NCI-H1436 treated with DMSO at 0.1 percent for 48 hours (cell line): ENCODE measurements around the gene DGKB.
"Not testable (repeated sequence)": the region's sequence is repeated elsewhere in the genome, so short reads cannot be mapped to it uniquely, and the experiment has no call there.

ENCODE experiments used
- DNase-seq: peaks from one replicate; lab custom pipeline; 2025; lab: John Stamatoyannopoulos, UW

Gene DGKB

GRCh38 chr7:14583518-14583917 is 319.0 kb downstream of the DGKB start:
- DNase-seq: no peak

- no peak for DNase-seq
Measured at GRCh38 chr7:14582010-14582409, 320.5 kb downstream of the DGKB start.

- DNase-seq: no peak
Measured at GRCh38 chr7:14579971-14580370, 322.6 kb downstream of the DGKB start.

DNA sequence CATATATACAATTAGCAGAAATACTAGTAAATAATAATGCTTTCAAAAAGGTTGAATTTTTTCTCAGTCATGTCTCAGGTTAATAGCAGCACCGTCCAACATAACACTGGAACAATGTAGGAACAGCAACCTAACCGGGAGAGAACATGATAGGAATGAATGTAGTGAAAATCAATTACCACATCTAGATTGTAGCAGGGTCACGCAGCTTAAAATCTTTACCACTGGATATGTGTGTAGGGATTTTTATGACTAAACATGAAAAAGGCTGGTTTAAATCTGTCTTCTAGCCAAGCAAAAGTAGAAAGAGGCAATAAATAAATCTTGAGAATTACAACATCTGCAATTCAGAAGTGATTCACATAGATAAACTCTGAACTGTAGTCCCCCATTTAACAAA is 326.0 kb downstream of the DGKB start:
- DNase-seq: no peak

- no peak for DNase-seq
Measured at GRCh38 chr7:14570750-14571607, 331.6 kb downstream of the DGKB start.

- DNase-seq: no peak
Measured at GRCh38 chr7:14552060-14552459, 350.5 kb downstream of the DGKB start.

DNA sequence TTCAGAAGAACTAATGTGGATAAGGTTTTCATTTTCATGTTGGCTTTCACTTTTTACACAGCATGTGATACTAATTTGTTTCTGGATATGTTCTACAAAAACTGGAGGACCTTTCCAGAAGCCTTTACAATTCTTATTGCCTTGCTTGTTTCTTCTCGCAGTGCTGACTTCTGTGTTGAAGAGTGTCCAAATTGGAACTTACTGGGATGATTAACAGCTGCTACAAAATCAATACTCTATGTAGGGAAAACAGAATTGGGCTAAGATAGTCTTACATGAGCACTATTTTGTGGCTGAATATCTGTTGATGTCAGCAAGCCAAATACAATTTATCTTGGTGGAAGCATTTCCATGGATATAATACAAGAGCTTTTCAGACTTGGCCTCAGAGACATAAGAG is 351.2 kb downstream of the DGKB start:
- no peak for DNase-seq

DNA sequence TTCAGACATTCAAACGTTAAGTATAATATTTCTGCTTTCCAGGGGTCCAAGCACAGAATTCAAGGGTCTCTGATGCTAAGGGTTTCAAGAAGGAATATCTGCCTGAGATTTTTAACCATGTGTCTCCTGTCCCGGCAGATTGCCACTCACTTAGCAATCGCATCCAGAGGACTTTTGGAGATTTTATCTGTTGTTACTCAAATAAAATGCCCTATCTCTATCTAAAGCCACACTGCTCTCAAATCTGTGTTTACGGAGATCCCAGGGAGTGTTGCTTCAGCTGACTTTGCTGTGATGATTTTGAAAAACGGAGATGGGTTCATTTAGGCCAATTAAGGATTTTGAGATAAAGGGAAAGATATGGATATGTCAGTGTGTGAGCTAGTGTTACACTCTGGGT is 359.9 kb downstream of the DGKB start:
- no peak for DNase-seq

DNA sequence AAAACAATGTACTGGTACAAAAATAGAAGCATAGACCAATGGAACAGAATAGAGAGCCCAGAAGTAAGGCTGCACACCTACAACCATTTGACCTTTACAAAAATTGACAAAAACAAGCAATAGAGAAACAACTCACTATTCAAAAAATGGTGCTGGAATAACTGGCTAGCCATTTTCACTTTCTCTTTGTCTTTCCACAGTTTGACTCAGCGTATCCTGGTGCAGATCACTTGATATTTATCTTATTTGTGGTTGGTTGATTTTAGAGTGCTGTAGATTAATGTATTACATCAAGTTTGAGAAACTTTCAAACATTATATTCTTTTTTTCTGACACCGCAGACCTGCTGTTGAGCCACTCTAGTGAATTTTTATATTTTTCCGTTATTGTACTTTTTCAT is 381.4 kb downstream of the DGKB start:
- no peak for DNase-seq

DNA sequence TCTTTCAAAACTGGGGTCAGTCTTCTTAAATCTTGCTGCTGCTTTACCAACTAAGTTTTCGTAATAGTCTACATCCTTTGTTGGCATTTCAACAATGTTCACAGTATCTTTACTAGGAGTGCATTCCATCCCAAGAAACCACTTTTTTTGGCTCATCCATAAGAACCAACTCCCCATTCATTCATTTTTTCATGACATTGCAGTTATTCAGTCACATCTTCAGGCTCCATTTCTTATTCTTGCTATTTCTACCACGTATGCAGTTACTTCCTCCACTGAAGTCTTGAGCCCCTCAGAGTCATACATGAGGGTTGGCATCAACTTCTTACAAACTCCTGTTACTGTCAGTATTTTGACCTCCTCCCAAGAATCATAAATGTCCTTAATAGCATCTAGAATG is 392.3 kb downstream of the DGKB start:
- DNase-seq: no peak

GRCh38 chr7:14507617-14508016 is 394.9 kb downstream of the DGKB start:
- no peak for DNase-seq

DNA sequence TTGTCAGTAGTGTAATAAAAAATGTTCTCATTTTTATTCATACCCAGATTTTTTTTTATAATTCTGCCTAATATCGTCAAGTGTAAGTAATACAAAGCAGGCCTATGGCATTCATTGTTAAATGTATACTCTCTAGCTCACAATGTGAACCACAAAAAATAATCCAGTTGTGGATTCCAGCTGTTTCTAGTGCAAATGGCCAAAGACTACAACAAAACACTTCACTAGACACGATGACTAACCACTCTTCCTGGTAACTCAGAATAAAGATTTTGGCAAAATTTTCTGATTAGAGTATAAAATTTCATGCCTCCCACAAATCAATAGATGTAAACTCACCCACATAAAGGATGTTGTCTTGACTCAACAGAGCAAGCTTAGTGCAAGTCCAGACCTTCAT is 396.6 kb downstream of the DGKB start:
- no peak for DNase-seq

DNA sequence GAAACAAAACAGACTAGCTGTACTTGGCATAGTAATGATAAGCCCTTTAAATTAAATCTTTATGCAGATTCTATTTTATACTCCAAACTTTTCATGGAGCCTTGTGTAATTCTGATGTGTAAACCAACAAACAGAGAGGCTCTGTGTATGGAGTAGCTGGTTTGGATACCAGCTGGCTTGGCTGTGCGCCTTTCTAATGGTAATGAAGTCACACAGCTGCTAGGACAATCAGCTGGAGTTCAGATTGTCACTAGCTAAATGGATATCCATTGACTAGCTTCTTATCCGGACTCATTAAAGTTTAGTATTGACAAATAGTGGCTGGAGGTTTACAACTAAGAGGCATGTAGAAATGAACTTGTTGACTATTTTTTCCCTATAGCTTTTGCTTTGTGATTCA is 398.4 kb downstream of the DGKB start:
- DNase-seq: no peak

- DNase-seq: no peak
Measured at GRCh38 chr7:14503623-14504022, 398.9 kb downstream of the DGKB start.

DNA sequence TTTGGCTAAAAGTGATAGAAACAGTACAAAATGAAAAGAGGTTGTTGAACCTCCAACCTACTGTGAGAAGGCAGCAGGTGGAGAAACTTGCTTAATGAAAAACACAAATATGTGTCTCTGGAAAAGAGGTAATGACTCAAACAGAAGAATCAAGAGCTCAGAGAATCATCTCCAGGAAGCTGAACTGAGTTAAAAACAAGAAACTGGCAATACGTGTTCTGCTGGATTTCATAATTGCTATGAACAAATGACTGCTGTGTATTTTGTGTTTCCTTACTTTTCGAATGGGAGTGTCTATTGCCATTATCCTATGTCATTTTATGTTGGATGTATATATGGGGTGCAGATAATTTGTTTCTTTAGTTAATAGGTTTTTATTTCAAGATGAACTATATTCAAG is 401.1 kb downstream of the DGKB start:
- DNase-seq: no peak

DNA sequence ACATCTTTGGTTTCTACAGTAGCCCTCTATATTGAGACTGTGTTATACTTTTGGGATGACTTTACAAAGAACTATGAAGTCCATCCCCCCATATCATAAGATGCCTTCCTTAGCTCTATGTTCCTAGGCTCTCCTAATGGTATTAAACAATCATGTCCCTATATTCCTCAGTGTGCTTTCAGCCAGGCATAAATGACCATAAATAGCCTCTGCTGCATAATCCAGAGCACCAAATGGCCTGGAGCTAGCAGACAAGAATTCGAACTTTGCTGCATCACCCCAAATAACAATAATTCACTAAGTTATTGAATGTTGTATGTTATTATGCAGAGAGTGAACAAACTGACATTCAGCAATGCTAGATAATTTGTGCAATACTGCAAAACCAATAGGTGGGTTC is 405.2 kb downstream of the DGKB start:
- no peak for DNase-seq

- no peak for DNase-seq
Measured at GRCh38 chr7:14495633-14496032, 406.9 kb downstream of the DGKB start.

DNA sequence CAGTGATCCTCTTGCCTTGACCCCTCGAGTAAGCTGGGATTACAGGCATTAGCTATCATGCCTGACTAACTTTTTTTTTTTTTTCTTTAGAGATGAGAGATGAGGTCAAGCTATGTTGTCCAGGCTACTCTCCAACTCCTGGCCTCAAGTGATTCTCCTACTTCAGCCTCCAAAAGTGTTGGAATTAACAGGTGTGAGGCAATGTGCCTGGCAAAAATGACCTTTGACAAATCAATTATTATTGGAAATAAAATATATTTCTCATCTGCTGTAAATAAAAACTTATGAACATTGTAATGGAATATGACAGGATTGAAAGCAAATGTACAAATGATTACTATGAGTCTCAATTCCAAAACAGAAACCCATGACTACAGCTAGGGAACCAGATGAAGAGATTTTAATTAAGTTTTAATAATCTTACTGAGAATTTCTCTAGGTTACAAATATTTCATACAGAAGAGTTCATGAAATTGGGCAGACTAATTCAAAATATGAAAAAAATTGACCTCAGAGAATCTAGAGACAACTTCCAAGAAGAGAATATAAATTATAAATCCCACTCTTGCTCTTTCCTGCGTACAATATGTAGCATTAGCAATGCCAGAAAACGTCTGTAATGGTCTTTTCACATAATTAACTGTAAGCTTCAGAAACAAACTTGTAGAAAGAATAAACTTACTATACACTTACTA is 414.7 kb downstream of the DGKB start:
- no peak for DNase-seq

DNA sequence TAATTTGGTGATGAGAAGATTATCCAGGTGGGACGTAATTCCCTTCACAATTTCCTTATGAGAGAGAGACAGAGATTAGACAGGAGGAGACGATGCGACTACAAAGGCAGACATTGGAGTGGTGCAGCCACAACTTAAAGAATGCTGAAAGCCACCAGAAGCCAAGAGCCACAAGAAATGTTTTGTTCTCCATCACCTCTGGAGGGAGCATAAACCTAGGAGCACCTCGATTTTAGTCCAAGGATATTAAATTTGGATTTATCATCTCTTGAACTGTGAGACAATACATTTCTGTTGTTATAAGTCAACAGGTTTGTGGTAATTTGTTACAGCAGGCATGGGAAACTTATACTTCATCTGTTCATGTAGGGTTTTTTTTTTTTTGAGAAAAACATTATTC is 418.9 kb downstream of the DGKB start:
- DNase-seq: no peak

DNA sequence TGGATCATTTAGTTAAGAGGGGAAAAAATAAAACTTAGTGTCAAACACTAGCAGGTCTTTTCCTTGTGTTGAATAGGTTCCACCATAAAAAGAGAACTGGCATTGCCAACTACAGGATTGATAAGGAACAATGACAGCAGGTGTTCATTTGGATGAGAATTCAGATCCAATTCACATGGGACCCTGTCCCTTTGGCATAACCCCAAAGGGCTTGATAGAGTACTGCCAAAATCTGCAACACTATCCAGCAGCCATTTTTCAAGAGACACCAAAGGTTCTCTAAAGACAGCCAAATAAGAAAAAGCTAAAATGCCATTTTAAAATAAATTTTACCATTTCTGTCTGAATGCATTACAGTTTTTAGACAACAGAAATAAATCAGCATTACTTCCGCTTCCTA is 422.3 kb downstream of the DGKB start:
- DNase-seq: no peak

- DNase-seq: no peak
Measured at GRCh38 chr7:14478834-14479510, 423.6 kb downstream of the DGKB start.

- not testable (repeated sequence) for DNase-seq
Measured at GRCh38 chr7:14461716-14462115, 440.8 kb downstream of the DGKB start.

DNA sequence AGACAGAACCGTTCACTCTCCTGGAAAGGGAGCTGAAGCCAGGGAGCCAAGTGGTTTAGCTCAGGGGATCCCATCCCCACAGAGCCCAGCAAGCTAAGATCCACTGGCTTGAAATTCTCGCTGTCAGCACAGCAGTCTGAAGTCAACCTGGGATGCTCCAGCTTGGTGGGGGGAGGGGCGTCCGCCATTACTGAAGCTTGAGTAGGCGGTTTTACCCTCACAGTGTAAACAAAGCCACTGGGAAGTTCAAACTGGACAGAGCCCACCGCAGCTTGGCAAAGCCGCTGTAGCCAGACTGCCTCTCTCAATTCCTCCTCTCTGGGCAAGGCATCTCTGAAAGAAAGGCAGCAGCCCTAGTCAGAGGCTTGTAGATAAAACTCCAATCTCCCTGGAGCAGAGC is 443.7 kb downstream of the DGKB start:
- not testable (repeated sequence) for DNase-seq
